HG03571 (cell line): Measurements from ENCODE around the gene BEGAIN.

Source experiments
- ATAC-seq: cut with Tn5 transposase; IDR thresholded peaks from one replicate; pipeline ENCODE4 v1.9.1; 2021; ENCODE audit not compliant: unreplicated experiment

BEGAIN gene

GRCh38 chr14:100601914-100602313, 14.7 kb upstream of the BEGAIN start:
- no peak for ATAC-seq

GRCh38 chr14:100601064-100601463, 13.8 kb upstream of the BEGAIN start:
- no peak for ATAC-seq

- no peak for ATAC-seq
These were observed 12.8 kb upstream of the BEGAIN start for GRCh38 chr14:100599981-100600380.

- ATAC-seq, result no peak
These were observed 7.4 kb upstream of the BEGAIN start for GRCh38 chr14:100594625-100594951.

- no peak for ATAC-seq
These were observed 6.8 kb upstream of the BEGAIN start for GRCh38 chr14:100593751-100594624.

- no peak for ATAC-seq
These were observed 5.8 kb upstream of the BEGAIN start for GRCh38 chr14:100592972-100593371.

- ATAC-seq, result no peak
These were observed 5.3 kb upstream of the BEGAIN start for GRCh38 chr14:100592461-100592891.

GRCh38 chr14:100591453-100592371, 4.5 kb upstream of the BEGAIN start:
- ATAC-seq, result no peak

- no peak for ATAC-seq
These were observed 3.7 kb upstream of the BEGAIN start for GRCh38 chr14:100590726-100591452.

- no peak for ATAC-seq
These were observed 2.7 kb upstream of the BEGAIN start for GRCh38 chr14:100589760-100590469.

GRCh38 chr14:100589071-100589759, 2.0 kb upstream of the BEGAIN start:
- ATAC-seq, result no peak

- no peak for ATAC-seq
These were observed 1.5 kb upstream of the BEGAIN start for GRCh38 chr14:100588671-100589070.

- no peak for ATAC-seq
These were observed 670 bp upstream of the BEGAIN start for GRCh38 chr14:100587763-100588411.

GRCh38 chr14:100586403-100587085, 673 bp downstream of the BEGAIN start:
- no peak for ATAC-seq

GRCh38 chr14:100586153-100586402, 1.1 kb downstream of the BEGAIN start:
- ATAC-seq, result no peak

GRCh38 chr14:100585448-100586152, 1.6 kb downstream of the BEGAIN start:
- ATAC-seq, result no peak

- ATAC-seq, result no peak
These were observed 2.9 kb downstream of the BEGAIN start for GRCh38 chr14:100584056-100585031.
